HepG2 (cell line): ENCODE measurements around the gene BCL7A. TPM values are rescaled to one million over a fixed set of nuclear protein-coding genes. Genes with fewer than 3 reads are reported as not detected.
A peak's percentile ranks its signal among the peaks of the same experiment; 100 is the strongest.

Experiments used
- ELF3 ChIP-seq: IDR thresholded peaks from 2 replicates; pipeline ENCODE4 v1.6.1; 2016; ENCODE audit warnings: missing genetic modification reagents, missing compliant biosample characterization
- ELF4 ChIP-seq: sonication (generic); formaldehyde crosslinking; IDR thresholded peaks from 2 replicates; pipeline ENCODE4 v1.5.0; 2020; ENCODE audit warnings: missing genetic modification reagents, mild to moderate bottlenecking, moderate library complexity, borderline replicate concordance
- JUN ChIP-seq: sonication (generic); formaldehyde crosslinking; IDR thresholded peaks from 2 replicates; pipeline ENCODE4 v1.4.0; 2020; ENCODE audit warnings: mild to moderate bottlenecking, missing genetic modification reagents
- KLF11 ChIP-seq: IDR thresholded peaks from 2 replicates; pipeline ENCODE4 v1.6.1; 2016; ENCODE audit warnings: missing compliant biosample characterization
- KLF12 ChIP-seq: sonication (generic); formaldehyde crosslinking; IDR thresholded peaks from 2 replicates; pipeline ENCODE4 v1.4.0; 2020; ENCODE audit warnings: missing genetic modification reagents, borderline replicate concordance
- KLF6 ChIP-seq: IDR thresholded peaks from 2 replicates; pipeline ENCODE4 v1.8.0; 2016; ENCODE audit warnings: missing biosample characterization, missing genetic modification reagents
- MAFF ChIP-seq: IDR thresholded peaks from 2 replicates; pipeline ENCODE4 v1.6.1; 2011; ENCODE audit warnings: low read depth, low read length, improper control_type of control experiment
- MAFG ChIP-seq: sonication (generic); formaldehyde crosslinking; IDR thresholded peaks from 2 replicates; pipeline ENCODE4 v1.5.1; 2020; ENCODE audit warnings: mild to moderate bottlenecking, missing genetic modification reagents
- NFE2L2 ChIP-seq: fragments of 150-350 bp; IDR thresholded peaks from 2 replicates; pipeline ENCODE4 v1.6.1; 2014; ENCODE audit warnings: low read length
- NFKB2 ChIP-seq: sonication (generic); formaldehyde crosslinking; IDR thresholded peaks from 2 replicates; pipeline ENCODE4 v1.4.0; 2020; ENCODE audit warnings: missing genetic modification reagents, borderline replicate concordance
- NR3C1 ChIP-seq: sonication (generic); formaldehyde crosslinking; IDR thresholded peaks from 2 replicates; pipeline ENCODE4 v1.4.0; 2020; ENCODE audit warnings: missing genetic modification reagents
- SETDB1 ChIP-seq: sonication (generic); formaldehyde crosslinking; IDR thresholded peaks from 2 replicates; pipeline ENCODE4 v1.5.1; 2020; ENCODE audit warnings: missing genetic modification reagents, mild to moderate bottlenecking, borderline replicate concordance
- SNAPC2 ChIP-seq: sonication (generic); formaldehyde crosslinking; IDR thresholded peaks from 2 replicates; pipeline ENCODE4 v1.8.1; 2022; ENCODE audit warnings: mild to moderate bottlenecking, missing genetic modification reagents
- SOX5 ChIP-seq: IDR thresholded peaks from 2 replicates; pipeline ENCODE4 v1.6.1; 2016; ENCODE audit warnings: borderline replicate concordance
- SOX6 ChIP-seq, 2 experiments: fragments of 450-650 bp in 1 of 2; sonication (generic) in 1 of 2; formaldehyde crosslinking in 1 of 2; IDR thresholded peaks; 2 replicates each; pipeline versions ENCODE4 v1.4.0 to v1.6.1; 2017 to 2020; ENCODE audit warnings: antibody characterized with exemption in 1 of 2, mild to moderate bottlenecking in 1 of 2, missing genetic modification reagents in 1 of 2
- SP5 ChIP-seq: IDR thresholded peaks from 2 replicates; pipeline ENCODE4 v1.6.1; 2016; ENCODE audit warnings: low read depth, borderline replicate concordance
- THYN1 ChIP-seq: sonication (generic); formaldehyde crosslinking; IDR thresholded peaks from 2 replicates; pipeline ENCODE4 v1.8.1; 2023; ENCODE audit warnings: low read depth, mild to moderate bottlenecking, moderate library complexity, missing genetic modification reagents, borderline replicate concordance
- ZNF101 ChIP-seq: sonication (generic); formaldehyde crosslinking; IDR thresholded peaks from 2 replicates; pipeline ENCODE4 v1.4.0; 2020; ENCODE audit warnings: mild to moderate bottlenecking, low read depth, missing genetic modification reagents, borderline replicate concordance
- ZNF296 ChIP-seq: sonication (generic); formaldehyde crosslinking; conservative IDR thresholded peaks from 2 replicates; pipeline ENCODE4 v1.5.0; 2020; ENCODE audit warnings: mild to moderate bottlenecking, missing genetic modification reagents
- ZNF709 ChIP-seq: sonication (generic); formaldehyde crosslinking; IDR thresholded peaks from 2 replicates; pipeline ENCODE4 v1.5.0; 2020; ENCODE audit warnings: mild to moderate bottlenecking, missing genetic modification reagents
- polyA plus RNA-seq, 8 experiments: library from polyadenylated mRNA; depleted of rRNA in 3 of 8; stranded (reverse) in 7 of 8; unstranded in 1 of 8; fragments of >200 nt; fragmentation: Illumina TruSeq in 4 of 8; extraction: Trizol in 4 of 8; gene quantifications; 2 replicates each; pipeline versions ENCODE4 v1.2.1 to v1.2.3, GENCODE V29; 2011 to 2016; ENCODE audit warnings: low read depth in 4 of 8, missing spikeins in 1 of 8, mixed read lengths in 1 of 8; ENCODE audit not compliant: insufficient read depth in 1 of 8
- total RNA-seq, 5 experiments: library from RNA; depleted of rRNA; stranded (reverse); fragments of >200 nt; fragmentation: Illumina TruSeq; extraction: Trizol; gene quantifications; 2 replicates each; pipeline ENCODE4 v1.2.3, GENCODE V29; 2016; ENCODE audit warnings: low read depth in 1 of 5
- TF ChIP-seq, protein P1 (sequence below): fragments of 450-650 bp; IDR thresholded peaks from 2 replicates; pipeline ENCODE4 v1.6.1; 2017
- TF ChIP-seq, protein P2 (sequence below): sonication (generic); formaldehyde crosslinking; IDR thresholded peaks from 2 replicates; pipeline ENCODE4 v1.5.0; 2020; ENCODE audit warnings: missing genetic modification reagents, mild to moderate bottlenecking, borderline replicate concordance
- TF ChIP-seq, protein P3 (sequence below), 2 experiments: sonication (generic) in 1 of 2; formaldehyde crosslinking in 1 of 2; IDR thresholded peaks; 2 replicates each; pipeline versions ENCODE4 v1.4.0 to v1.6.1; 2018 to 2020; ENCODE audit warnings: missing genetic modification reagents in 2 of 2, borderline replicate concordance in 1 of 2, low read depth in 1 of 2, mild to moderate bottlenecking in 1 of 2, missing biosample characterization in 1 of 2
- TF ChIP-seq, protein P4 (sequence below): sonication (generic); formaldehyde crosslinking; conservative IDR thresholded peaks from 2 replicates; pipeline ENCODE4 v1.4.0; 2020; ENCODE audit warnings: missing genetic modification reagents

Gene BCL7A
- total and polyA plus RNA-seq, 2 of the 13 experiments (the other 11 are each of a cell fraction or from before 2014, with no cell fraction given): 4.1 to 6.2 TPM

GRCh38 chr12:122064025-122064777 lies 42.5 kb downstream of the BCL7A start (continued):
- TF ChIP-seq JUN (no peak), NFKB2 (no peak; the same call in 1 of the 2 replicates), SOX5 (CRISPR knock-in tag) (peak; percentile 39; the same call in 1 of the 2 replicates), SETDB1 (CRISPR knock-in tag) (no peak), SP5 (CRISPR knock-in tag) (no peak), KLF6 (CRISPR knock-in tag) (0 out of 2 replicates have a peak, but pooled peaks have one; percentile 31), NR3C1 (CRISPR knock-in tag) (no peak), SOX6 (IDR thresholded peaks at IDR 0.05) (no peak), SOX6 (CRISPR knock-in tag; IDR thresholded peaks at IDR 0.05) (no peak), KLF12 (CRISPR knock-in tag) (no peak), SNAPC2 (CRISPR knock-in tag) (0 out of 2 replicates have a peak, but pooled peaks have one; percentile 57), MAFF (no peak), THYN1 (CRISPR knock-in tag) (no peak), ZNF296 (no peak), ZNF709 (CRISPR knock-in tag) (peak; percentile 77; the same call in 1 of the 2 replicates), ELF4 (CRISPR knock-in tag) (no peak), NFE2L2 (no peak), MAFG (no peak), ZNF101 (CRISPR knock-in tag) (no peak), KLF11 (CRISPR knock-in tag) (no peak), ELF3 (CRISPR knock-in tag) (no peak)
- TF ChIP-seq, protein P1, sequence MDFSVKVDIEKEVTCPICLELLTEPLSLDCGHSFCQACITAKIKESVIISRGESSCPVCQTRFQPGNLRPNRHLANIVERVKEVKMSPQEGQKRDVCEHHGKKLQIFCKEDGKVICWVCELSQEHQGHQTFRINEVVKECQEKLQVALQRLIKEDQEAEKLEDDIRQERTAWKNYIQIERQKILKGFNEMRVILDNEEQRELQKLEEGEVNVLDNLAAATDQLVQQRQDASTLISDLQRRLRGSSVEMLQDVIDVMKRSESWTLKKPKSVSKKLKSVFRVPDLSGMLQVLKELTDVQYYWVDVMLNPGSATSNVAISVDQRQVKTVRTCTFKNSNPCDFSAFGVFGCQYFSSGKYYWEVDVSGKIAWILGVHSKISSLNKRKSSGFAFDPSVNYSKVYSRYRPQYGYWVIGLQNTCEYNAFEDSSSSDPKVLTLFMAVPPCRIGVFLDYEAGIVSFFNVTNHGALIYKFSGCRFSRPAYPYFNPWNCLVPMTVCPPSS: no peak
- TF ChIP-seq, protein P2, sequence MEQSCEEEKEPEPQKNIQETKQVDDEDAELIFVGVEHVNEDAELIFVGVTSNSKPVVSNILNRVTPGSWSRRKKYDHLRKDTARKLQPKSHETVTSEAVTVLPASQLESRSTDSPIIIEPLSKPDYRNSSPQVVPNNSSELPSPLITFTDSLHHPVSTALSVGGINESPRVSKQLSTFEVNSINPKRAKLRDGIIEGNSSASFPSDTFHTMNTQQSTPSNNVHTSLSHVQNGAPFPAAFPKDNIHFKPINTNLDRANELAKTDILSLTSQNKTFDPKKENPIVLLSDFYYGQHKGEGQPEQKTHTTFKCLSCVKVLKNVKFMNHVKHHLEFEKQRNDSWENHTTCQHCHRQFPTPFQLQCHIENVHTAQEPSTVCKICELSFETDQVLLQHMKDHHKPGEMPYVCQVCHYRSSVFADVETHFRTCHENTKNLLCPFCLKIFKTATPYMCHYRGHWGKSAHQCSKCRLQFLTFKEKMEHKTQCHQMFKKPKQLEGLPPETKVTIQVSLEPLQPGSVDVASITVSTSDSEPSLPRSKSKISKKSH (CRISPR knock-in tag): peak; percentile 83
- TF ChIP-seq, protein P3, sequence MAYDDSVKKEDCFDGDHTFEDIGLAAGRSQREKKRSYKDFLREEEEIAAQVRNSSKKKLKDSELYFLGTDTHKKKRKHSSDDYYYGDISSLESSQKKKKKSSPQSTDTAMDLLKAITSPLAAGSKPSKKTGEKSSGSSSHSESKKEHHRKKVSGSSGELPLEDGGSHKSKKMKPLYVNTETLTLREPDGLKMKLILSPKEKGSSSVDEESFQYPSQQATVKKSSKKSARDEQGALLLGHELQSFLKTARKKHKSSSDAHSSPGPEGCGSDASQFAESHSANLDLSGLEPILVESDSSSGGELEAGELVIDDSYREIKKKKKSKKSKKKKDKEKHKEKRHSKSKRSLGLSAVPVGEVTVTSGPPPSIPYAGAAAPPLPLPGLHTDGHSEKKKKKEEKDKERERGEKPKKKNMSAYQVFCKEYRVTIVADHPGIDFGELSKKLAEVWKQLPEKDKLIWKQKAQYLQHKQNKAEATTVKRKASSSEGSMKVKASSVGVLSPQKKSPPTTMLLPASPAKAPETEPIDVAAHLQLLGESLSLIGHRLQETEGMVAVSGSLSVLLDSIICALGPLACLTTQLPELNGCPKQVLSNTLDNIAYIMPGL (CRISPR knock-in tag; IDR thresholded peaks at IDR 0.05; ENCODE audit: borderline replicate concordance in 1 of 2, low read depth in 1 of 2): peak in 1 of 2 experiments; percentile 71; a peak in 1 of 4 replicates
- TF ChIP-seq, protein P4, sequence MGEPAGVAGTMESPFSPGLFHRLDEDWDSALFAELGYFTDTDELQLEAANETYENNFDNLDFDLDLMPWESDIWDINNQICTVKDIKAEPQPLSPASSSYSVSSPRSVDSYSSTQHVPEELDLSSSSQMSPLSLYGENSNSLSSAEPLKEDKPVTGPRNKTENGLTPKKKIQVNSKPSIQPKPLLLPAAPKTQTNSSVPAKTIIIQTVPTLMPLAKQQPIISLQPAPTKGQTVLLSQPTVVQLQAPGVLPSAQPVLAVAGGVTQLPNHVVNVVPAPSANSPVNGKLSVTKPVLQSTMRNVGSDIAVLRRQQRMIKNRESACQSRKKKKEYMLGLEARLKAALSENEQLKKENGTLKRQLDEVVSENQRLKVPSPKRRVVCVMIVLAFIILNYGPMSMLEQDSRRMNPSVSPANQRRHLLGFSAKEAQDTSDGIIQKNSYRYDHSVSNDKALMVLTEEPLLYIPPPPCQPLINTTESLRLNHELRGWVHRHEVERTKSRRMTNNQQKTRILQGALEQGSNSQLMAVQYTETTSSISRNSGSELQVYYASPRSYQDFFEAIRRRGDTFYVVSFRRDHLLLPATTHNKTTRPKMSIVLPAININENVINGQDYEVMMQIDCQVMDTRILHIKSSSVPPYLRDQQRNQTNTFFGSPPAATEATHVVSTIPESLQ (CRISPR knock-in tag): no peak
